OCI-LY3 (cell line): ENCODE measurements around the gene TOPORS.

ENCODE experiments used
- CTCF ChIP-seq: fragments of 200-600, 300-600 bp; sonication (generic); IDR thresholded peaks from 2 replicates; pipeline ENCODE4 v1.5.1; 2014; ENCODE audit warnings: antibody characterized with exemption, low read length, low read depth
- EZH2phosphoT487 ChIP-seq: fragments of 200-600 bp; shearing (Covaris generic); IDR thresholded peaks from 2 replicates; pipeline ENCODE4 v1.6.1; 2018; ENCODE audit warnings: antibody characterized with exemption, mixed run types, low read depth

GRCh38 chr9:32578976-32579375, 26.6 kb upstream of the TOPORS start:
- TF ChIP-seq CTCF (no peak), EZH2phosphoT487 (no peak)
